AG10803 (cell line): Measurements from ENCODE around the gene FCN3.

Source experiments
- DNase-seq: peaks from one replicate; pipeline ENCODE4 v3.0.0; 2010; ENCODE audit warnings: low read depth
- H3K4me3 ChIP-seq: 2 replicates; pipeline ENCODE4 v1.5.1; 2011; ENCODE audit warnings: mild to moderate bottlenecking, low read length, control low read depth
- TF ChIP-seq, protein P1 (sequence below): conservative IDR thresholded peaks from 2 replicates; pipeline ENCODE4 v1.5.1; 2011; ENCODE audit warnings: mild to moderate bottlenecking, low read length, control low read depth, inconsistent platforms

FCN3 gene

DNA sequence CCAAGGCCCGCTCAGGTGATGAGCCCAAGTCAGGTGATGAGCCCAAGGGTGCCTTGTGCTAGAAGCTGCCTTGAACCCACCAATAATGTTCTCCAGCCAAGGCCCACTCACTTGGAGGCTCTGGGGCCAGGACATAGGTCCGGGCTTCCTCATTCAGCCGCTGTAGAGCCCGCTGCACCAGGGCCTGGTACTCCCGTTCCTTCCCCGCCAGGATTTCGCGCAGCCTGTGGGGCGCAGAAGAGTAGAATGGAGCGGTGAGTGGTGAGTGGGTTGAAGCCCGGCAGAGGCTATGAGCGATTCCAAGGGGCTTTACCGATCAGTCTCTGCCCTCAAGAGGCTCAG is 18.4 kb downstream of the FCN3 start:
- TF ChIP-seq, protein P1, sequence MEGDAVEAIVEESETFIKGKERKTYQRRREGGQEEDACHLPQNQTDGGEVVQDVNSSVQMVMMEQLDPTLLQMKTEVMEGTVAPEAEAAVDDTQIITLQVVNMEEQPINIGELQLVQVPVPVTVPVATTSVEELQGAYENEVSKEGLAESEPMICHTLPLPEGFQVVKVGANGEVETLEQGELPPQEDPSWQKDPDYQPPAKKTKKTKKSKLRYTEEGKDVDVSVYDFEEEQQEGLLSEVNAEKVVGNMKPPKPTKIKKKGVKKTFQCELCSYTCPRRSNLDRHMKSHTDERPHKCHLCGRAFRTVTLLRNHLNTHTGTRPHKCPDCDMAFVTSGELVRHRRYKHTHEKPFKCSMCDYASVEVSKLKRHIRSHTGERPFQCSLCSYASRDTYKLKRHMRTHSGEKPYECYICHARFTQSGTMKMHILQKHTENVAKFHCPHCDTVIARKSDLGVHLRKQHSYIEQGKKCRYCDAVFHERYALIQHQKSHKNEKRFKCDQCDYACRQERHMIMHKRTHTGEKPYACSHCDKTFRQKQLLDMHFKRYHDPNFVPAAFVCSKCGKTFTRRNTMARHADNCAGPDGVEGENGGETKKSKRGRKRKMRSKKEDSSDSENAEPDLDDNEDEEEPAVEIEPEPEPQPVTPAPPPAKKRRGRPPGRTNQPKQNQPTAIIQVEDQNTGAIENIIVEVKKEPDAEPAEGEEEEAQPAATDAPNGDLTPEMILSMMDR: no peak
- no peak overlapping the region for H3K4me3 ChIP-seq
- DNase-seq: no peak

DNA sequence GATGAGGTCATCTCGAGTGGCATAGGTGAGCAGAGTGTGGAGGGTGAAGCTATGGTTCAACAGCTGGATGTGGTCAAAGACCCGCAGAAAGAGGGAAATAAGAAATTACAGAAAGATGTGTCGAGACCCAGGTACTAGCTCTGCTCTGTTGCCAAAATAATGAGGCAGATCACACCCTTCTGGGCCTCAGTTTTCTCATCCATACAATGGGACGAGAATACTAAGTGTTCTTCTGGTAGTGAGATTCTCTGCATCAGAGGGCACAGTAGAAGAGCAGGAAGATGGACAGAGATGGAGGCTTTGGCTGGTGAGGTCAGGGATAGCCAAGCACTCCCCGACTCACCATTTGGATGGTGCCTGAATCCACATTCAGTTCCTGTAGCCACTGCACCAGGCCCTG is 18.9 kb downstream of the FCN3 start:
- no peak overlapping the region for H3K4me3 ChIP-seq
- TF ChIP-seq, protein P1: no peak
- DNase-seq: no peak

DNA sequence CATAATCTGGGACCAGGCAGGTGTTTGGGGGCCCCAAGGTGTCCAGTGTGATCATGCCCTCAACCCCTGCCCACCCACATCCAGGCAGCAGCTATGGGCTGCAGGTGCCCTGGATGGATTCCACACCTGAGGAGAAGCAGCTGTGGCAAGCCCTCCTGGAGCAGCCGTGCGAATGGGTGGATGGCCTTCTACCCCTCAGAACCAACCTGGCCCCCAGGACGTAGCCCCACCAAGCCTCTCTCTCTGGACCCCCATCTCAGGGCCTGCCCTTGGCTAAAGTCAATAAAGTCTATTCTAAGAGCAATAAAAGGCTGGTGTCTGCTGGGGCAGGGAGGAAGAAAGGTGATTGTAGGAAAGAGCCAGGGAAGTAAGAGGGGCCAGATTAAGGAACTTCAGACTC is 21.0 kb downstream of the FCN3 start:
- TF ChIP-seq, protein P1: no peak
- no peak for DNase-seq
- H3K4me3 ChIP-seq: no peak overlapping the region

DNA sequence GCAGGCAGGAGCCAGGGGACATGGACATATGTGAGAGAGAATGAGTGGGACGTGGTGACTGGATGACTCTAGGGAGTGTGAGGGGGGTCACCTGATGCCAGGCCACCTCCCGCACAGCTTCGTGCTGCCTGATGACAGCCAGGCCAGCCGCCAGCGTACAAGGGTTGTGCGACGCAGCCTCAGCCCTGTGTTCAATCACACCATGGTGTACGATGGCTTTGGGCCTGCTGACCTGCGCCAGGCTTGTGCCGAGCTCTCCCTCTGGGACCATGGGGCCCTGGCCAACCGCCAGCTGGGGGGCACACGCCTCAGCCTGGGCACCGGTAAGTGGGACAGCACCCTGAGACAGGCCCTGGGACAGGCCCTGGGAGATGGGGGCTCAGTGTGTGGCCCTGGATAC is 21.5 kb downstream of the FCN3 start:
- no peak overlapping the region for H3K4me3 ChIP-seq
- TF ChIP-seq, protein P1: no peak
- DNase-seq: no peak

DNA sequence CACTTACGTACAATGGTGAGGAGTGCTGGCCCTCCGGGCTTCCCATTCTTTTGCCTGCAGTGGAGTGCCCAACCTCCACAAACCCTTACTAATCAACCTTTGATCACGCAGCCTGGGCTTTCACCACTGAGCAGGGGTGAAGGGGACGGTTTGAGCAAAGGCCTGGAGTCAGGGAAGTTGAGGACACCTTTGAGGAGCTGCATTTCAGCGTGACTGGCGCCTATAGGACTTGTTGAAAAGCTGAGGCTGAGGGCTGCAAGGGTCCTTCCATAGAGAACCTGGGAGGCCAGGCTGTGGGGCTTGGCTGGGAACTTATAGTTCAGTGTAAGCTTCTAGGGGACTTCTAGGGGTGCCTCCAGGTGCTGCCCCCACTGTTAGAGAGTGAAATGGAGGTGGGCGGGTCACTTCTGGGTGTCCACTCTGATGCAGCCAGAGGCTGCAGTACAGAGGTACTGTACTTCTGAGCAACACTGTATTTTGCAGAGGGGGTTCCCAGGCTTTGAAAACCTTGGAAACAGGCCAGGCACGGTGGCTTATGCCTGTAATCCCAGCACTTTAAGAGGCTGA is 23.0 kb downstream of the FCN3 start:
- H3K4me3 ChIP-seq: no peak overlapping the region
- DNase-seq: no peak
- TF ChIP-seq, protein P1: no peak

DNA sequence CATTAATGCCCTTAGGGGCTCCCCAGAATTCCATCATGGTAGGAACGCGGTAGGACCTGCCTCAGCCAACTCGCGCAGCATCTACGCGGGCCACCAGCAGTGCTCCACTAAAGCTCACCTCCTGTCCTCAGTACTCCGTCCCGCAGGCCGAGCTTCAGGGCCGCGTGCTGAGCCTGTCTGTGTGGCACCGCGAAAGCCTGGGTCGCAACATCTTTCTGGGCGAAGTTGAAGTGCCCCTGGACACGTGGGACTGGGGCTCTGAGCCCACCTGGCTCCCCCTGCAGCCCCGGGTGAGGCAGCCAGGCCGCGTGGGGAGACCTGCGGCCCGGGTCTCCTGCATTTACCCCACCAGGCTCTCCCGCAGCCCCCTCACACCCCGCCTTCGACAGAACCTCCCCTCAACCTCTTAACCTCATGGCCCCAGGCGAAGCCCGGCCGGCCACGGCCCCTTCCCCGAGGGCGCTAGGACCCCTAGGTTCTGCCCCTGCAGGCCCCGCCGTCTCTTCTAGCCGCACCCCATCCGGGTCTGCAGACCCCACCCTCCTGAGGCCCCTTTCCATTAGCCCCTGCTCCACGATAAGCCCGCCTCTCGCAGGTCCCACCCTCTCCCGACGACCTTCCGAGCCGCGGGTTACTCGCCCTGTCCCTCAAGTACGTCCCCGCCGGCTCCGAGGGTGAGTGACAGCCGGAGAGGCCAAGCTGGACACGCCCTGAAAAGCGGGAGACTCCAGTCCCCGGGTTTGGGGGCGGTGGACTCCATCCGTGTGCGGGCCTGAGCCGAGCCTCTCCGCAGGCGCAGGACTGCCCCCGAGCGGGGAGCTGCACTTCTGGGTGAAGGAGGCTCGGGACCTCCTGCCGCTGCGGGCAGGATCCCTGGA is 23.7 kb downstream of the FCN3 start:
- TF ChIP-seq, protein P1: no peak
- no peak overlapping the region for H3K4me3 ChIP-seq
- DNase-seq: no peak
